Left lobe of liver (tissue), 1 donor: Measurements from ENCODE around the gene TYROBP. TPM values are rescaled to one million over a fixed set of nuclear protein-coding genes. Genes with fewer than 3 reads are reported as not detected.

Source experiments
- total RNA-seq: library from RNA; stranded (reverse); gene quantifications from one replicate; pipeline ENCODE4 v1.2.1, GENCODE V29; 2021
- donor health status: DM: no; HTN: yes; CAD: no.

The TYROBP gene
- total RNA-seq, 1 donor from 2014 or later = 20.2 TPM

Other genes starting within 250 kb of the TYROBP start
- gene UPK1A, start 241.8 kb downstream of the TYROBP start, total RNA-seq = not detected
- 0.10 TPM for gene ZBTB32, start 203.7 kb downstream of the TYROBP start, total RNA-seq
- 23.0 TPM for gene KMT2B, start 190.3 kb downstream of the TYROBP start, total RNA-seq
- 30.8 TPM for gene IGFLR1, start 165.8 kb downstream of the TYROBP start, total RNA-seq
- 15.1 TPM for gene U2AF1L4, start 162.9 kb downstream of the TYROBP start, total RNA-seq
- 31.7 TPM for gene PSENEN, start 162.6 kb downstream of the TYROBP start, total RNA-seq
- 4.7 TPM for gene LIN37, start 159.7 kb downstream of the TYROBP start, total RNA-seq
- gene HSPB6, start 151.3 kb downstream of the TYROBP start, total RNA-seq = 7.0 TPM
- gene PROSER3, start 150.1 kb downstream of the TYROBP start, total RNA-seq = 4.5 TPM
- gene ARHGAP33, start 132.7 kb downstream of the TYROBP start, total RNA-seq = 3.6 TPM
- gene PRODH2, start 95.5 kb downstream of the TYROBP start, total RNA-seq = 196 TPM
- not detected for gene NPHS1, start 55.8 kb downstream of the TYROBP start, total RNA-seq
- gene KIRREL2, start 51.4 kb downstream of the TYROBP start, total RNA-seq = 0.20 TPM
- gene APLP1, start 39.7 kb downstream of the TYROBP start, total RNA-seq = 0.40 TPM
- 2.3 TPM for gene NFKBID, start 7.8 kb downstream of the TYROBP start, total RNA-seq
- 1.8 TPM for gene HCST, start 5.8 kb downstream of the TYROBP start, total RNA-seq
- 8.4 TPM for gene LRFN3, start 28.1 kb upstream of the TYROBP start, total RNA-seq
- gene SDHAF1, start 86.9 kb upstream of the TYROBP start, total RNA-seq = 13.9 TPM
- gene SYNE4, start 100.5 kb upstream of the TYROBP start, total RNA-seq = 6.5 TPM
- 10.3 TPM for gene ALKBH6, start 105.9 kb upstream of the TYROBP start, total RNA-seq
- gene CLIP3, start 124.6 kb upstream of the TYROBP start, total RNA-seq = 1.3 TPM
- gene THAP8, start 146.0 kb upstream of the TYROBP start, total RNA-seq = 2.2 TPM
- 0.48 TPM for gene WDR62, start 146.6 kb upstream of the TYROBP start, total RNA-seq
- not detected for gene OVOL3, start 202.8 kb upstream of the TYROBP start, total RNA-seq
- gene POLR2I, start 206.6 kb upstream of the TYROBP start, total RNA-seq = 43.9 TPM
- gene TBCB, start 207.2 kb upstream of the TYROBP start, total RNA-seq = 33.5 TPM
- gene CAPNS1, start 231.8 kb upstream of the TYROBP start, total RNA-seq = 168 TPM
- 3.9 TPM for gene COX7A1, start 244.2 kb upstream of the TYROBP start, total RNA-seq